CD4-positive, alpha-beta T cell treated with Interleukin-2 at 100 ng/mL for 4 hours (primary cell): Measurements from ENCODE around the gene SPAG6.
"Not testable (repeated sequence)": the region's sequence is repeated elsewhere in the genome, so short reads cannot be mapped to it uniquely, and the experiment has no call there.

Experiments
- DNase-seq: peaks from one replicate; pipeline ENCODE4 v3.0.0-alpha.2; 2020; ENCODE audit warnings: low spot score

SPAG6 gene

DNA sequence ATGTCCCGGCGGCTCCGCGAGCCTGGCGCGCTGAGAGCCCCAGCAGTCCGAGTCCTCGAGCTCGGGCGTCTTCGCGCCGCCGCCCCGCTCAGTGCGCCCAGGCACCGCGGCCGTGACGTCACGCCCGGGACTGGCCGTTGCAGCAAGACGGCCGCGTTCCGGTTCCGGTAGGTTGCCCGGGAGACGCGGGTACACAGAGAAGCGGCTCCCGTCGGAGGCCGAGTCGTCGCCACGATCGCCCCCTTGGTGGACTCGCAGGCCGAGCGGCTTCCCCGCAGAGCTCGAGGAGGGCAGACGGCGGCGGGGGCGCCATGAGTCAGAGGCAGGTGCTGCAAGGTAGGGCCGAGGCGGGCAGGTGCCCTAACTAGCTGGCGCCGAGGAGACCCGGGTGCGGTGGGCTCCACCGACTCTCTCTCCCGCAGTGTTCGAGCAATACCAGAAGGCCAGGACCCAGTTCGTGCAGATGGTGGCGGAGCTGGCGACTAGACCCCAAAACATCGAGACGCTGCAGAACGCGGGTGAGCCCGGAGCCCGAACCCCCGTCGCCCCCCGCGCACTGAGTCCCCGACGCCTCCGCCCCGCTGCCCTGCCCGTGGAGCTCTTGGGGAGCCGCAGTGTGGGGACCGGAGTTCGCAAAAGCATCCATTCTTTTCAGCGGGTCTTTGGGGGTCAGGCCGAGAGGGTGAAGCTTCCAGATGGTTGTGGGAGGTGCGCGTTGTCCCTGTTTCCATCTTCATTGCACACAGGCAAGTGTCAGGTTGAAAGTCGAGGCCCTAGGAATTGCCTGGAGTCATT lies at the start of gene SPAG6:
Gene SPAG6, plus strand, starts transcription at position 196 of the 795 bp plus-strand sequence. Its CDS starts 116 bp downstream, at position 312.
- no peak for DNase-seq

DNA sequence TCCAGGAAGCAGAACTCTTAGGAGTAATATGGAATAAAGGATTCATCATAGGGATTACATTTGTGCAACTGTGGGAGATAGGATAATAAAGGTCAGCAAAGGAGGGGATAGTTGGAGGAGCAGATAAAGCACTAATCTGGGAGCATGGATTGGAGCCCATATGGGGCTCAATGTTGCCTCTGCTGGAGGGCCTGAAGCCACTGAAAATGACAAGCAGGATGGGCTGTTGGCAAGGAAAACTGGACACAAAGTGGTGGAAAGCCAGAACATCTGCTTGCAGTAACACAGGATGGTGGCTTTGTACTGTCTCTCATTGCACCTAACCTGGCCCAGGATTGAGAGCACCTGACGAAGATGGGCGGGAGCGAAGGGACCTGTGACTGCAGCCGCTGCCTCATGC lies 44.1 kb upstream of the SPAG6 start:
- DNase-seq, result no peak

DNA sequence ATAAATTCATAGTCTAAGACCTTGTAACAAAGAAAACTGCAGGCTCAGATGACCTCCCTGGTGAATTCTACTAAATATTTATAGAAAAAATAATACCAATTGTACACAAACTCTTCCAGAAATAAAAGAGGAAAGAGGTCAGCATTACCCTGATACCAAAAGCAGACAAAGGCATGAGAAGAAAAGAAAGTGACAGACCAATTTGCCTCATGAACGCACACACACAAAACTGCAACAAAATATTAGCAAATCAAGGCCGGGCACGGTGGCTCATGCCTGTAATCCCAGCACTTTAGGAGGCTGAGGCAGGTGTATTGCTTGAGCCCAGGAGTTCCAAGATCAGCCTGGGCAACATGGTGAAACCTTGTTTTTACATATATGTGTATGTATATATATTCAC lies 41.8 kb upstream of the SPAG6 start:
- no peak for DNase-seq

- no peak for DNase-seq
These were observed 39.6 kb upstream of the SPAG6 start for GRCh38 chr10:22305721-22306120.

DNA sequence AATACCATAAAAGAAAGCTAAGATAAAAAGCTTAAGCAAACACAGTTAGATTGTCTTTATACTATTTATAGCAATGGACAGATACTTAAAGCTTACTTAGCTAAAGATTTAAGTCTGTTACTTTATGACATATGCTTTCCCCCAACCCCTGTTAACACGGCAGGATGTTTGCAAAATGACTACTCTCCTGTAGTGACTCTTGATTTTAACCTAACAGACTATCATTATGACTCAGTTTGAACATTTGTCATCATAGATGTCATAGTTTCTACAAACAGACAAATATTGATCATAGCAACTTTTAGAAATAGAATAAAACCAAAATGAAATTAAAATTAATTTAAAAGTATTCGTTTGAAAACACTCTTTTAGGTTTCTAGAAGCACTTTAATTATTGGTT lies 36.9 kb upstream of the SPAG6 start:
- DNase-seq, result no peak

DNA sequence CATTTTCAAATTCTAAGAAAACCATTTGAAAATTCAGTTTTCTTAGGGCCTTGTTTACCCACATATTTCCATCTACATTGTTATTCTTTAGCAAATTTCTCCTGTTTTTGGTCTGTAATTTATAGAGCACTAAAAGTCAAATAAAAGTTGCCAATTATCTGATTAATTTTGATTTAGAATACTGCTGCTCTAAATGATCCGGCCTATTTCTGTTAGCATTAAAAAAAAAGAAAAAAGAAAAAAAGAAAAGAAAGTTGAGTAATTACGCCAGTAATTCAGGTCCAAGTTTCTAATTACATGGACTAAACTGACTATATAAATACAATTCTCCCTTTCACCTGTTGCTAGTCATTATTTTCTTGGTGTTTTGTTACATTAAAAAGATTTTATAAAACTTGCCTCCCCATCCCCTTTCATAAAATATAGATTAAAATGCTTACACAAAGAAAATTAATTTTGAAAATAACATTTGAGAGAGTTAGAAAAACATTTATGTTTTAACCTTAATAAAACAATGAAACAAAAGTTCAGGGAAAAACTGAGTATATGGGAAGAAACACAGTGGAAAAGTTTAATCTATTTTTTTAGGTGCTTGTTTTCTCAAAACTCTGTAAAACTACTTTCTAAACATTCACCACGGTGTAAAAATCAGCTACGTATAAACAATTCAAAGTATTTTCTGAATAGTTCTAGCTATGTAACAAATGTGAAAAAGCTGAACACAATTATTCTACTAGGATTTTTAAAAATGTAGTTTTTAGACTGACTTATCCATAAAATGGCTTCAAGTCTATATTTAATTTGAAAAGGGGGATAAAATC lies 35.9 kb upstream of the SPAG6 start:
- DNase-seq, result no peak

- not testable (repeated sequence) for DNase-seq
These were observed 35.3 kb upstream of the SPAG6 start for GRCh38 chr10:22310012-22310411.

DNA sequence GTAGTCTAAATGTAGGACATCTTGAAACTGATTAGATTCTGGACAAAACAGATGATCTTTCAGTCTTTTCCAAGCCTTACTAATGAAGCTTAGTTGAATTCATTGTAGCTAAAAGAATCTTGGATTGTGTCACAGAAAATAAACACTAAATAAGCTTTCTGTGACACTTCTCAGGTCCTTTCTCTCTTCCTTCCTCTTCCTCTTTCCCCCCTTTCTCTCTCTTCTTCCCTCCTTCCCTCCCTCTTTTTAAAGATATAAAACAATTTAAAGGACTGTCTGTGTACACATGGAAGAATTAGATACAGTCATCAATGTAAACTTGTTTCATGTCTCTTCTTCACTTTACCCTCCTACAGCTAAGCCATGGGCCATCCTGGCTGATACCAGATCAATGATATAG lies 34.4 kb upstream of the SPAG6 start:
- no peak for DNase-seq

DNA sequence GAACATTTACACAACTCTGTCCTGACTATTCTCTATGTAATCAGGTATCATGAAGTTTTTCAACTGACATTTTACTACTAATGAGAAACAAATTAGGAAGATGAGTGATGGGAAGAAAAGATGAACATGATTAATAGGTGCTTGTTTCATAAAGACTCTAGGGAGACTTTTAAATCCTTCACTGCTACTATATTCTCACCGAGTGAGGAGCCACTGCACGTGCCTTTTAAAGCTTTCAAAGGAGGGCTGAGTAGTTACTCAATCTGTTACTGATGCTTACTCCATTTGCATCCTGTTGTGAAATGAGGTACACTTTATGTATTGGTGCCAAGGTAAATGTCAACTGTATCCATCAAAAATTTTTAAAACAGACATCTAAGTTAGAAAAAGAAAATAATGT lies 30.4 kb upstream of the SPAG6 start:
- DNase-seq, result no peak

DNA sequence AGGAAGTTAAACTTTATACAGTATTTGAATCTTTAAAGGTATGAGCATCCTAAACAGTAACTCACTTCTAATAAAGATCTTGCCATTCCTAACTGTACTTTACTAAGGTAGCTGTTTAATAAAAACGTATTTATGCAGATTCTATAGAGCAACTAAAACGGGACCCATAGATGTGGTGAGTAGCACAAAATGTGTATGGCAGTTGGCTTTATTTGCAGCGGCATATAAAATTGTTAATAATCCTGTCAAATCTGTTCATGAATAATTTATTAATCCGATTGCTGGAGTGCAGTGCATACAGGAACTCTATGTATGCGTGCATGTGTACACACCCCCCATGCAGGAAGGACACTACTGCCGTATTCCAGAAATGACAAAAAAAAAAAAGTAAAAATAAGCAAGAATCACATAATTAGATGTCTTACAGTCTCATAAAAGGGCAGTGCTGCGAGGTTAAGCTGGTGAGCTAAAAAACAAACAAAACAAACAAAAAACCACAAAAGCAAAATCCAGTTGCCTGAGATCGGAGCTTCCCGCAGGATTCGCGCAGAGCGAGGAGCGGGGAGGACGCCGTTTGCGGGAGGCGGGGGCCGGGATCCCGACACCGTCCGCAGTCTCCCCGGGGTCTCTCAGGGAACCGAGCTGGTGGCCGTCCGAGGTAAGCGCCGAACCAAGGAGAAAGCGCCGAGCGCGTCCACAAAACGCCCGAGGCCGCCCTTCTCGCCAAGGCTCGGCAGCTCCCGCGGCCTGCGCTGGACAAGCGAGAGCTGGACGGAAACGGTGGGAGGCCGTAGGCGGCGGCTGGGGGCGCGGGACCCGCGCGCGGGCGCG lies 29.6 kb upstream of the SPAG6 start:
- no peak for DNase-seq

DNA sequence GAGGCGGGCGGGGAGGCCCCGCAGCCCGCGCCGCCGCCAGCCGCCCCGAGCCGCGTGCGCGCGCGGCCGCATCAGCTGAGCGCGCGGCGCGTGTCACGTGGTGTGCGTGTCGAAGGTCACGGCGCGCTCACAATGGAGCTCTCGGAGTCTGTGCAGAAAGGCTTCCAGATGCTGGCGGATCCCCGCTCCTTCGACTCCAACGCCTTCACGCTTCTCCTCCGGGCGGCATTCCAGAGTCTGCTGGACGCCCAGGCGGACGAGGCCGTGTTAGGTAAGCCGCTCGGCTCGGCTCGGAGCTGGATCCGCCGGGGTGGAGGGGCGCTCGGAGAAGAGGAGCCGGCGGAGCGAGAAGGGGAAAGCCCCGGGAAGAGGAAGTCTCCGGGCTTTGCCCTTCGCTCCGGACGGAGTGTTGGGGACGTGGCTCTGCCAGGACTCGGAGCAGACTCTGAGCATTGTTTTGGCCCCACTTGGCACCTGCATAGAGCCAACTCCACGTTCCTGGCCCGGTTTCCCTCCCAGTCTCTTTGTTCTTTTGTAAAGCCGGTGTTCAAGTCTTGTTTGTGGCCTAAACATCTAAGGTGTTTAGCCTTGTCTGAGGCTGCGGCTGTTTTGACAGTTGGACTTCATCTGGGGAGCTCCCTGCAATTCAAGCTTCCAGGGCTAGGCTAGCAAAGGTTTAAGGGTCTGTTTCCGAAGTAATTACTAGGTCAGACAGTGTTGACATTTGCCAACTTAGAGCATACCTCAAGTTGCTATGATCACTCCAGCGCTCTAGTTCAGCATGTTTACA lies 28.8 kb upstream of the SPAG6 start, which contains the start of gene COMMD3:
Gene COMMD3, plus strand, starts transcription at position 103 of the 790 bp plus-strand sequence. Its CDS starts 30 bp downstream, at position 133.
- DNase-seq, result peak; percentile 73

- DNase-seq, result no peak
These were observed 28.3 kb upstream of the SPAG6 start for GRCh38 chr10:22317076-22317370.

- DNase-seq, result no peak
These were observed 27.3 kb upstream of the SPAG6 start for GRCh38 chr10:22317771-22318565.

DNA sequence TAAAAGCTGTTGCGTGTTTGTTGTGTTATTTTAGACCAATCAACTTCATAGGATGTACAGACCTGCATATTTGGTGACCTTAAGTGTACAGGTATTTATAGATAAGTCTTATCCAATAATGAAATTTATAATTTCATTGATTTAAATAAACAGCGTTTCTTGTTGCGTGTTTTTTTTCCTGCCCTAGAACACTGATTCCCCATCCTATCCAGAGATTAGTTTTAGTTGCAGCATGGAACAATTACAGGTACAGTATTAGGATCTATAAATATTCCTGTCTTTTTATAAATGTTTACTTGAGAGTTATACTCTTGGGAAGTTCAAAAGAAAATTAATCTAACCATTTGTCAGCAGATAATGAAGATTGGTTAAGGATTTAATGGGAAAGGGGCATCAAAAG lies 26.5 kb upstream of the SPAG6 start:
- DNase-seq, result no peak

DNA sequence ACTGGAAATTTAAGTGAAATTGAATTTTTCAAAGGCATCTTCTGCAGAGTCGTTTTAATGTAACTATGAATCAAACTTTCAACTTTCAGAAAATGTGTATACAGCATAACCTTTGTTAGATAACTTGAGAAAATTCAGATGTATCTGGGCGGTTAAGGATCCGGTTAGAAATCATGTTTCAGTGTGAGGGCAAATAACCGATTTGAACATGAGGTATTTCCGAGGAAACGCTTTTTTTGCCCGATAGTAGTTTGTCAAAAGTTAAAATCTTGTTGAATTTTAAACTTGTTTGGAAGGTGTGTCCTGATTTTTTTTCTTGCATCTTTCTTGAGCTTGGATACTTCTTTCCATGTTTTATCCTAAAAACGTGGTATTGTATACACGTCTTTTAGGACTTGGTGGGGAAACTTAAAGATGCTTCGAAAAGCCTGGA lies 25.7 kb upstream of the SPAG6 start:
- DNase-seq, result no peak

DNA sequence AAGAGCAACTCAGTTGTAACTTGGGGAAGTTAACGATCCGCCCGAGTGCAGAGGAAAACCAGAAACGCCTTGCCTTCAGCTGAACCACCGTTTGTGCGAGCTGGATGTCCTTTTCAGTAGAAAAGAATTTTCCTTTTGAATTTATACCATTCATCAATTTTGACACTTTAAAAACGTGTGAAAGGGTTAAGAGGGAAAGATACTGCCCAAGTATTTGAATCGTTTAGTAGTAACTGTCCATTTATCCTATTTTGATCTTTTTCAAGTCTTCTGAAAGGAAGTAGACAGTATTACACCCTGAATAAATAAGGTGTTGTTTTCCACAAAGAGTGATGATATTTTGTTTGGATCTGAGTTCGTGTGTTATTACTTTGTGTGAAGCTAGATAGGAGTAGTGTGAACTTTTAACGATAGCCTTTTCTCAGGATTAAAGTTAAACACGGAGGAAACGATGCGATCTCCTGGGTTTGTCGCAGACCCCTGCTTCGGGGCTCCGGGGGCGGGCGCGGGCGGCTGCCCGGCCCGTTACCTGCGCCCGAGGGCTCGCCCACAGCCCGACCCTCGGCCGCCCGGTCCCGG lies 25.2 kb upstream of the SPAG6 start:
- no peak for DNase-seq

GRCh38 chr10:22320591-22321155 lies 24.6 kb upstream of the SPAG6 start, which contains the start of gene BMI1:
Gene BMI1, plus strand, starts transcription at chr10:22321099. Its CDS starts 5,351 bp downstream, at chr10:22326450.
- peak; percentile 71 for DNase-seq

DNA sequence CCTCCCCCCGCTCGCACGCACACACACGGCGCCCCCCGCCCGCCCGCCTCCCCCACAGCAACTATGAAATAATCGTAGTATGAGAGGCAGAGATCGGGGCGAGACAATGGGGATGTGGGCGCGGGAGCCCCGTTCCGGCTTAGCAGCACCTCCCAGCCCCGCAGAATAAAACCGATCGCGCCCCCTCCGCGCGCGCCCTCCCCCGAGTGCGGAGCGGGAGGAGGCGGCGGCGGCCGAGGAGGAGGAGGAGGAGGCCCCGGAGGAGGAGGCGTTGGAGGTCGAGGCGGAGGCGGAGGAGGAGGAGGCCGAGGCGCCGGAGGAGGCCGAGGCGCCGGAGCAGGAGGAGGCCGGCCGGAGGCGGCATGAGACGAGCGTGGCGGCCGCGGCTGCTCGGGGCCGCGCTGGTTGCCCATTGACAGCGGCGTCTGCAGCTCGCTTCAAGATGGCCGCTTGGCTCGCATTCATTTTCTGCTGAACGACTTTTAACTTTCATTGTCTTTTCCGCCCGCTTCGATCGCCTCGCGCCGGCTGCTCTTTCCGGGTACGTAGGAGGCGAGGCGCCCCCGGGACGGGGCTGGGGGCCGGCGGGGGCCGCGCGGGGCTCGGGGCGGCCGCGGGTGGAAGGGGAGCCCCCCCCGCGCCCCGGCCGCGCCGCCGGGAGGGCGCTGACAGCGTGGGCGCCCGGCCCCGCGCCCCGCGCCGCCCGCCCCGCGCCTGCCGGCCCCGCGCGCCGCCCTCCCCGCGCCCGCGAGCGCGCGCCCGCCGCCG lies 24.0 kb upstream of the SPAG6 start:
- peak; percentile 61 for DNase-seq
